Neural cell (in vitro differentiated cells): Measurements from ENCODE around the gene MARK2. TPM values are rescaled to one million over a fixed set of nuclear protein-coding genes. Genes with fewer than 3 reads are reported as not detected.

Source experiments
- H2AFZ ChIP-seq: fragments of 200-600, 300-800 bp; sonication (generic), shearing (Covaris generic); 2 replicates; pipeline ENCODE4 v1.6.0; 2014; ENCODE audit warnings: low read depth, mild to moderate bottlenecking, antibody characterized with exemption, low read length, moderate library complexity
- H3F3A ChIP-seq: fragments of 200-600 bp; shearing (Covaris generic); 2 replicates; pipeline ENCODE4 v1.6.1; 2016; ENCODE audit warnings: mild to moderate bottlenecking, moderate library complexity, mixed read lengths, antibody characterized with exemption, low read length; ENCODE audit not compliant: insufficient read depth, poor library complexity, severe bottlenecking
- H3K27ac ChIP-seq: fragments of 200-600, 300-800 bp; sonication (generic), shearing (Covaris generic); 2 replicates; pipeline ENCODE4 v1.5.1; 2014; ENCODE audit warnings: mild to moderate bottlenecking, low read length, moderate library complexity
- H3K27me3 ChIP-seq: fragments of 300-800, 200-600 bp; sonication (generic), shearing (Covaris generic); 2 replicates; pipeline ENCODE4 v1.6.0; 2014; ENCODE audit warnings: mild to moderate bottlenecking, low read depth, low read length, moderate library complexity; ENCODE audit not compliant: insufficient read depth
- H3K36me3 ChIP-seq: fragments of 300-800, 200-600 bp; sonication (generic), shearing (Covaris generic); 2 replicates; pipeline ENCODE4 v1.5.1; 2014; ENCODE audit warnings: mild to moderate bottlenecking, antibody characterized with exemption, low read length, moderate library complexity; ENCODE audit not compliant: insufficient read depth
- H3K4me2 ChIP-seq: fragments of 300-800, 200-600 bp; sonication (generic), shearing (Covaris generic); 2 replicates; pipeline ENCODE4 v1.6.0; 2014; ENCODE audit warnings: mild to moderate bottlenecking, low read length
- H3K4me3 ChIP-seq: fragments of 300-800, 200-600 bp; sonication (generic), shearing (Covaris generic); 2 replicates; pipeline ENCODE4 v1.5.1; 2014; ENCODE audit warnings: mild to moderate bottlenecking, low read length, moderate library complexity
- H3K79me2 ChIP-seq: fragments of 200-600 bp; shearing (Covaris generic); replicated peaks from 2 replicates; pipeline ENCODE4 v1.6.0; 2014; ENCODE audit warnings: mild to moderate bottlenecking, low read length, moderate library complexity; ENCODE audit not compliant: insufficient read depth
- H3K9ac ChIP-seq: fragments of 300-800, 200-600 bp; sonication (generic), shearing (Covaris generic); 2 replicates; pipeline ENCODE4 v1.6.1; 2016; ENCODE audit warnings: mild to moderate bottlenecking, low read length, mixed read lengths
- H3K9me2 ChIP-seq: fragments of 200-600 bp; shearing (Covaris generic); 2 replicates; pipeline ENCODE4 v1.6.1; 2016; ENCODE audit warnings: mild to moderate bottlenecking, low read length, mixed read lengths; ENCODE audit not compliant: insufficient read depth
- H3K9me3 ChIP-seq: fragments of 200-600, 300-800 bp; sonication (generic), shearing (Covaris generic); 2 replicates; pipeline ENCODE4 v1.6.1; 2016; ENCODE audit warnings: mild to moderate bottlenecking, mixed run types, low read length, moderate library complexity, mixed read lengths
- H4K20me1 ChIP-seq: fragments of 200-600 bp; shearing (Covaris generic); 2 replicates; pipeline ENCODE4 v1.6.1; 2016; ENCODE audit warnings: mild to moderate bottlenecking, mixed run types; ENCODE audit not compliant: insufficient read depth
- EP300 ChIP-seq: fragments of 450-650 bp; conservative IDR thresholded peaks from 2 replicates; pipeline ENCODE4 v1.6.1; 2014; ENCODE audit warnings: antibody characterized with exemption, mild to moderate bottlenecking, moderate library complexity; ENCODE audit not compliant: poor library complexity, severe bottlenecking
- EZH2 ChIP-seq: fragments of 200-600, 300-800 bp; shearing (Covaris generic), sonication (generic); IDR thresholded peaks from 2 replicates; pipeline ENCODE4 v1.6.1; 2014; ENCODE audit warnings: antibody characterized with exemption, low read length, borderline replicate concordance, mild to moderate bottlenecking; ENCODE audit not compliant: insufficient read depth, poor library complexity, severe bottlenecking
- MXI1 ChIP-seq: fragments of 450-650 bp; conservative IDR thresholded peaks from 2 replicates; pipeline ENCODE4 v1.6.1; 2014; ENCODE audit warnings: antibody characterized with exemption, mild to moderate bottlenecking; ENCODE audit not compliant: poor library complexity, severe bottlenecking
- POLR2AphosphoS5 ChIP-seq: IDR thresholded peaks from 2 replicates; pipeline ENCODE4 v1.6.1; 2012
- RAD21 ChIP-seq: fragments of 450-650 bp; conservative IDR thresholded peaks from 2 replicates; pipeline ENCODE4 v1.6.1; 2014; ENCODE audit warnings: antibody characterized with exemption, mild to moderate bottlenecking, moderate library complexity
- SMC3 ChIP-seq: fragments of 450-650 bp; conservative IDR thresholded peaks from 2 replicates; pipeline ENCODE4 v1.6.1; 2014; ENCODE audit warnings: antibody characterized with exemption, mild to moderate bottlenecking, moderate library complexity; ENCODE audit not compliant: poor library complexity
- TAF1 ChIP-seq: IDR thresholded peaks from 2 replicates; pipeline ENCODE4 v1.6.1; 2012; ENCODE audit warnings: low read depth
- polyA plus RNA-seq: library from polyadenylated mRNA; depleted of rRNA; stranded (reverse); fragments of >200 nt; gene quantifications from 2 replicates; pipeline ENCODE4 v1.2.3, GENCODE V29; 2014
- TF ChIP-seq, protein P1 (sequence below): fragments of 450-650 bp; IDR thresholded peaks from 2 replicates; pipeline ENCODE4 v1.5.1; 2014; ENCODE audit warnings: antibody characterized with exemption, mild to moderate bottlenecking, moderate library complexity; ENCODE audit not compliant: poor library complexity, severe bottlenecking
- TF ChIP-seq, protein P2 (sequence below): IDR thresholded peaks from 2 replicates; pipeline ENCODE4 v1.6.1; 2012; ENCODE audit warnings: borderline replicate concordance

Gene MARK2
- polyA plus RNA-seq, 1 donor from 2014 or later: 11.3 TPM

DNA sequence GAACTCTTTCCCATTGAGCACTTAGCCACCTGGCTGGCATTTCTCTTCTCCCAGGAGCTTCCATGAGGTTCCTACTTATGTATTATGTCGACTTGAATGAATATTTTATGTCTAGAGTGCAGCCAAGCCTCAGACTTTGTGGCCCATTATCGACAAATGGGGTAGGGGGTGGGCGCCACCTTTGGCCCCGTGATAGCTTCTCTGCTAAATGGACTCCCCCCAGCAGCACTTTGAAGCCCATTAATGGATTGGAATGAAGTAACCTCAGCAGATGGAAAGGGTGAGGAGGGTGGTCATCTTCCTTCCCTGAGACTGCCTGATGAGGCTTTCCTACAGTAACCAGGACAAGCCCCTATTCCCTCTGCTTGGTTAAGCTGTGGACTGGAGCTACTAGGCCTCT lies 5.9 kb downstream of the MARK2 start:
- H2AFZ ChIP-seq: no peak overlapping the region
- peaks cover 6% of the 10 kb centered on the region for H4K20me1 ChIP-seq
- H3K27me3 ChIP-seq: no peaks in the 10 kb centered on the region
- H3K79me2 ChIP-seq: peaks cover 78% of the 10 kb centered on the region
- TF ChIP-seq SMC3: no peak
- TF ChIP-seq, protein P1, sequence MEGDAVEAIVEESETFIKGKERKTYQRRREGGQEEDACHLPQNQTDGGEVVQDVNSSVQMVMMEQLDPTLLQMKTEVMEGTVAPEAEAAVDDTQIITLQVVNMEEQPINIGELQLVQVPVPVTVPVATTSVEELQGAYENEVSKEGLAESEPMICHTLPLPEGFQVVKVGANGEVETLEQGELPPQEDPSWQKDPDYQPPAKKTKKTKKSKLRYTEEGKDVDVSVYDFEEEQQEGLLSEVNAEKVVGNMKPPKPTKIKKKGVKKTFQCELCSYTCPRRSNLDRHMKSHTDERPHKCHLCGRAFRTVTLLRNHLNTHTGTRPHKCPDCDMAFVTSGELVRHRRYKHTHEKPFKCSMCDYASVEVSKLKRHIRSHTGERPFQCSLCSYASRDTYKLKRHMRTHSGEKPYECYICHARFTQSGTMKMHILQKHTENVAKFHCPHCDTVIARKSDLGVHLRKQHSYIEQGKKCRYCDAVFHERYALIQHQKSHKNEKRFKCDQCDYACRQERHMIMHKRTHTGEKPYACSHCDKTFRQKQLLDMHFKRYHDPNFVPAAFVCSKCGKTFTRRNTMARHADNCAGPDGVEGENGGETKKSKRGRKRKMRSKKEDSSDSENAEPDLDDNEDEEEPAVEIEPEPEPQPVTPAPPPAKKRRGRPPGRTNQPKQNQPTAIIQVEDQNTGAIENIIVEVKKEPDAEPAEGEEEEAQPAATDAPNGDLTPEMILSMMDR: no peak
- TF ChIP-seq MXI1: no peak
- TF ChIP-seq, protein P2, sequence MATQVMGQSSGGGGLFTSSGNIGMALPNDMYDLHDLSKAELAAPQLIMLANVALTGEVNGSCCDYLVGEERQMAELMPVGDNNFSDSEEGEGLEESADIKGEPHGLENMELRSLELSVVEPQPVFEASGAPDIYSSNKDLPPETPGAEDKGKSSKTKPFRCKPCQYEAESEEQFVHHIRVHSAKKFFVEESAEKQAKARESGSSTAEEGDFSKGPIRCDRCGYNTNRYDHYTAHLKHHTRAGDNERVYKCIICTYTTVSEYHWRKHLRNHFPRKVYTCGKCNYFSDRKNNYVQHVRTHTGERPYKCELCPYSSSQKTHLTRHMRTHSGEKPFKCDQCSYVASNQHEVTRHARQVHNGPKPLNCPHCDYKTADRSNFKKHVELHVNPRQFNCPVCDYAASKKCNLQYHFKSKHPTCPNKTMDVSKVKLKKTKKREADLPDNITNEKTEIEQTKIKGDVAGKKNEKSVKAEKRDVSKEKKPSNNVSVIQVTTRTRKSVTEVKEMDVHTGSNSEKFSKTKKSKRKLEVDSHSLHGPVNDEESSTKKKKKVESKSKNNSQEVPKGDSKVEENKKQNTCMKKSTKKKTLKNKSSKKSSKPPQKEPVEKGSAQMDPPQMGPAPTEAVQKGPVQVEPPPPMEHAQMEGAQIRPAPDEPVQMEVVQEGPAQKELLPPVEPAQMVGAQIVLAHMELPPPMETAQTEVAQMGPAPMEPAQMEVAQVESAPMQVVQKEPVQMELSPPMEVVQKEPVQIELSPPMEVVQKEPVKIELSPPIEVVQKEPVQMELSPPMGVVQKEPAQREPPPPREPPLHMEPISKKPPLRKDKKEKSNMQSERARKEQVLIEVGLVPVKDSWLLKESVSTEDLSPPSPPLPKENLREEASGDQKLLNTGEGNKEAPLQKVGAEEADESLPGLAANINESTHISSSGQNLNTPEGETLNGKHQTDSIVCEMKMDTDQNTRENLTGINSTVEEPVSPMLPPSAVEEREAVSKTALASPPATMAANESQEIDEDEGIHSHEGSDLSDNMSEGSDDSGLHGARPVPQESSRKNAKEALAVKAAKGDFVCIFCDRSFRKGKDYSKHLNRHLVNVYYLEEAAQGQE: no peak
- TF ChIP-seq EP300: no peak
- no peak for TF ChIP-seq RAD21
- no peak for TF ChIP-seq POLR2AphosphoS5
- TF ChIP-seq TAF1: no peak
- TF ChIP-seq EZH2: no peak
- no peaks in the 10 kb centered on the region for H3K9me3 ChIP-seq
- H3K4me2 ChIP-seq: no peak overlapping the region
- no peak overlapping the region for H3K27ac ChIP-seq
- no peaks in the 10 kb centered on the region for H3F3A ChIP-seq
- H3K9me2 ChIP-seq: no peaks in the 10 kb centered on the region
- no peaks in the 10 kb centered on the region for H3K36me3 ChIP-seq
- no peak overlapping the region for H3K9ac ChIP-seq
- no peak overlapping the region for H3K4me3 ChIP-seq

DNA sequence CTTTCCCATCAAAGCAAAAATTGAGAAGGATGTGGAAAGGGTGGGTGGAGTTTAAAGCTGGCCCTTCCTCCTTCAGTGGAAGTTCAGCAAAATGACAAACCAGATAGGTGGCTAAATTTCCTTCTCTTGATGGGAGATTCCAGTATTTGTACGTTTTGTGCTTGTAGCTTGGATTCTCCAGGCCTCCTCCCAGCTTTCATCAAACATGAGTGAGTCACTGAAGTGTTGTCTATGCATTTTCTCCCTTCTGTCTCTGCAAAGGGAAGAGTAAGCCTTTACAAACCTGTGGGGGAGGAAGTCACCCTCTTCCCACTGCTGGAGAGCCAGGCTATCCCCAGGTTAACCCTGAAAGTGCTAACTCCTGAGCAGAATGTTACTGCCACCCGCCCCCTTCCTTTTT lies 6.4 kb downstream of the MARK2 start:
- H3K27ac ChIP-seq: no peak overlapping the region
- no peaks in the 10 kb centered on the region for H3K9me3 ChIP-seq
- H3K79me2 ChIP-seq: peaks cover 75% of the 10 kb centered on the region
- H3K27me3 ChIP-seq: no peaks in the 10 kb centered on the region
- no peak overlapping the region for H3K4me3 ChIP-seq
- H4K20me1 ChIP-seq: peaks cover 2% of the 10 kb centered on the region
- no peak overlapping the region for H3K9ac ChIP-seq
- H3K36me3 ChIP-seq: no peaks in the 10 kb centered on the region
- no peaks in the 10 kb centered on the region for H3F3A ChIP-seq
- no peaks in the 10 kb centered on the region for H3K9me2 ChIP-seq
- H2AFZ ChIP-seq: no peak overlapping the region
- no peak overlapping the region for H3K4me2 ChIP-seq
- TF ChIP-seq POLR2AphosphoS5: no peak
- no peak for TF ChIP-seq SMC3

DNA sequence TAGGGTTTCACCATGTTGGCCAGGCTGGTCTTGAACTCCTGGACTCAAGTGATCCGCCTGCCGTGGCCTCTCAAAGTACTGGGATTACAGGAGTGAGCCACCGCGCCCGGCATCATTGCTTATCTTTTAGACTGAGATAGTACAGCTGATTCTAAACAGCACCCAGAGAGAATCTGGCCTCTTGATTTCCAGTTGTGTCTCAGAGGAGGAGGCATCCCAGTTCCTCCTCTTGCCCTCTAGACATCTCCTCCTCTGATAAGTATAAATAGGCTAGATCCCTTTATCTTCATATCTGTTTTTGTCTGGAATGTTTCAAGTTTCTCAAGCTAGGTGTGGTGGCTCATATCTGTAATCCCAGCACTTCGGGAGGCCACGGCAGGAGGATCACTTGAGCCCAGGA lies 7.0 kb downstream of the MARK2 start:
- H3K79me2 ChIP-seq: peaks cover 69% of the 10 kb centered on the region
- no peak overlapping the region for H3K4me2 ChIP-seq
- H3K9me3 ChIP-seq: no peaks in the 10 kb centered on the region
- H3K36me3 ChIP-seq: no peaks in the 10 kb centered on the region
- no peak overlapping the region for H3K9ac ChIP-seq
- no peaks in the 10 kb centered on the region for H3K9me2 ChIP-seq
- no peak overlapping the region for H3K27ac ChIP-seq
- TF ChIP-seq SMC3: no peak
- TF ChIP-seq TAF1: no peak
- no peak for TF ChIP-seq RAD21
- TF ChIP-seq MXI1: no peak
- no peak for TF ChIP-seq EP300
- TF ChIP-seq, protein P1: no peak
- no peak for TF ChIP-seq EZH2
- TF ChIP-seq, protein P2: no peak
- no peak for TF ChIP-seq POLR2AphosphoS5
- no peaks in the 10 kb centered on the region for H3K27me3 ChIP-seq
- H4K20me1 ChIP-seq: no peaks in the 10 kb centered on the region
- H3K4me3 ChIP-seq: no peak overlapping the region
- H2AFZ ChIP-seq: no peak overlapping the region
- H3F3A ChIP-seq: no peaks in the 10 kb centered on the region
